HepG2 (cell line): Measurements from ENCODE around the gene CCDC201. TPM values are rescaled to one million over a fixed set of nuclear protein-coding genes. Genes with fewer than 3 reads are reported as not detected.

ENCODE experiments used
- E2F2 ChIP-seq: sonication (generic); formaldehyde crosslinking; IDR thresholded peaks from 2 replicates; pipeline ENCODE4 v1.4.0; 2020; ENCODE audit warnings: missing genetic modification reagents, borderline replicate concordance
- GATAD2A ChIP-seq: IDR thresholded peaks from 2 replicates; pipeline ENCODE4 v1.6.1; 2016
- GLMP ChIP-seq: sonication (generic); formaldehyde crosslinking; IDR thresholded peaks from 2 replicates; pipeline ENCODE4 v1.9.0; 2021; ENCODE audit warnings: missing genetic modification reagents, mild to moderate bottlenecking, borderline replicate concordance
- HDAC2 ChIP-seq: sonication (generic); formaldehyde crosslinking; IDR thresholded peaks from 2 replicates; pipeline ENCODE4 v1.4.0; 2020; ENCODE audit warnings: missing genetic modification reagents
- KDM6A ChIP-seq: IDR thresholded peaks from 2 replicates; pipeline ENCODE4 v1.6.1; 2016; ENCODE audit warnings: low read depth
- LCORL ChIP-seq, 2 experiments: fragments of 450-650 bp in 1 of 2; sonication (generic) in 1 of 2; formaldehyde crosslinking in 1 of 2; IDR thresholded peaks; 2 replicates each; pipeline versions ENCODE4 v1.5.0 to v1.6.1; 2017 to 2020; ENCODE audit warnings: antibody characterized with exemption in 1 of 2, missing genetic modification reagents in 1 of 2
- SMAD1 ChIP-seq: sonication (generic); formaldehyde crosslinking; IDR thresholded peaks from 2 replicates; pipeline ENCODE4 v1.4.0; 2020; ENCODE audit warnings: missing genetic modification reagents, low read depth, mild to moderate bottlenecking, borderline replicate concordance
- SOX6 ChIP-seq, 2 experiments: fragments of 450-650 bp in 1 of 2; sonication (generic) in 1 of 2; formaldehyde crosslinking in 1 of 2; IDR thresholded peaks; 2 replicates each; pipeline versions ENCODE4 v1.4.0 to v1.6.1; 2017 to 2020; ENCODE audit warnings: antibody characterized with exemption in 1 of 2, mild to moderate bottlenecking in 1 of 2, missing genetic modification reagents in 1 of 2
- SRSF4 ChIP-seq: fragments of 200-400 bp; formaldehyde crosslinking; IDR thresholded peaks from one replicate; pipeline ENCODE4 v1.6.1; 2018; ENCODE audit warnings: mild to moderate bottlenecking, low read depth, low read length, moderate library complexity; ENCODE audit not compliant: poor library complexity, severe bottlenecking
- SRY ChIP-seq: sonication (generic); formaldehyde crosslinking; IDR thresholded peaks from 2 replicates; pipeline ENCODE4 v1.8.0; 2022; ENCODE audit warnings: mild to moderate bottlenecking, missing genetic modification reagents
- SYNCRIP ChIP-seq: fragments of 200-400 bp; formaldehyde crosslinking; IDR thresholded peaks from 2 replicates; pipeline ENCODE4 v1.6.1; 2018; ENCODE audit warnings: mild to moderate bottlenecking, low read depth, low read length; ENCODE audit not compliant: insufficient read depth
- TEAD3 ChIP-seq: optimal IDR thresholded peaks from 2 replicates; pipeline ENCODE3; 2016; ENCODE audit warnings: borderline replicate concordance
- ZNF318 ChIP-seq: sonication (generic); formaldehyde crosslinking; IDR thresholded peaks from 2 replicates; pipeline ENCODE4 v1.4.0; 2020; ENCODE audit warnings: mild to moderate bottlenecking, missing genetic modification reagents
- ZNF563 ChIP-seq: sonication (generic); formaldehyde crosslinking; IDR thresholded peaks from 2 replicates; pipeline ENCODE4 v1.8.0; 2022; ENCODE audit warnings: mild to moderate bottlenecking, moderate library complexity, missing genetic modification reagents
- ZNF607 ChIP-seq: sonication (generic); formaldehyde crosslinking; IDR thresholded peaks from 2 replicates; pipeline ENCODE4 v1.5.1; 2020; ENCODE audit warnings: missing genetic modification reagents, mild to moderate bottlenecking, borderline replicate concordance
- ZNF709 ChIP-seq: sonication (generic); formaldehyde crosslinking; IDR thresholded peaks from 2 replicates; pipeline ENCODE4 v1.5.0; 2020; ENCODE audit warnings: mild to moderate bottlenecking, missing genetic modification reagents
- polyA plus RNA-seq, 8 experiments: library from polyadenylated mRNA; depleted of rRNA in 3 of 8; stranded (reverse) in 7 of 8; unstranded in 1 of 8; fragments of >200 nt; fragmentation: Illumina TruSeq in 4 of 8; extraction: Trizol in 4 of 8; gene quantifications; 2 replicates each; pipeline versions ENCODE4 v1.2.1 to v1.2.3, GENCODE V29; 2011 to 2016; ENCODE audit warnings: low read depth in 4 of 8, missing spikeins in 1 of 8, mixed read lengths in 1 of 8; ENCODE audit not compliant: insufficient read depth in 1 of 8
- total RNA-seq, 5 experiments: library from RNA; depleted of rRNA; stranded (reverse); fragments of >200 nt; fragmentation: Illumina TruSeq; extraction: Trizol; gene quantifications; 2 replicates each; pipeline ENCODE4 v1.2.3, GENCODE V29; 2016; ENCODE audit warnings: low read depth in 1 of 5

CCDC201 gene
- total and polyA plus RNA-seq, 2 of the 13 experiments (the other 11 are each of a cell fraction or from before 2014, with no cell fraction given): 0.92 TPM; not detected in 1

- no peak for TF ChIP-seq GLMP (CRISPR knock-in tag)
- 0 out of 2 replicates have a peak, but pooled peaks have one; percentile 46 for TF ChIP-seq E2F2 (CRISPR knock-in tag)
- TF ChIP-seq SRSF4: no peak
- TF ChIP-seq TEAD3: peak; percentile 38
- no peak for TF ChIP-seq GATAD2A
- no peak for TF ChIP-seq SYNCRIP
- 0 out of 2 replicates have a peak, but pooled peaks have one; percentile 59 for TF ChIP-seq SMAD1 (CRISPR knock-in tag)
- peak; percentile 54; the same call in 1 of the 2 replicates for TF ChIP-seq SRY
- TF ChIP-seq KDM6A (CRISPR knock-in tag): no peak
- peak; percentile 3; the same call in 1 of the 2 replicates for TF ChIP-seq ZNF607 (CRISPR knock-in tag)
- TF ChIP-seq ZNF318 (CRISPR knock-in tag): no peak
- no peak for TF ChIP-seq LCORL (IDR thresholded peaks at IDR 0.05)
- TF ChIP-seq LCORL (CRISPR knock-in tag; IDR thresholded peaks at IDR 0.05): peak; percentile 24; the same call in 1 of the 2 replicates
- TF ChIP-seq ZNF709: peak; percentile 84
- no peak; the same call in 1 of the 2 replicates for TF ChIP-seq ZNF563
- TF ChIP-seq SOX6 (IDR thresholded peaks at IDR 0.05): no peak
- peak; percentile 19; the same call in 1 of the 2 replicates for TF ChIP-seq SOX6 (CRISPR knock-in tag; IDR thresholded peaks at IDR 0.05)
- TF ChIP-seq HDAC2 (CRISPR knock-in tag): no peak
Observed at GRCh38 chr7:45891462-45892402, 18.9 kb upstream of the CCDC201 start (continued).
